ENCODE measurements around the gene CHCHD6.

Gene CHCHD6

GRCh38 chr3:126858887-126859286, 154.8 kb downstream of the CHCHD6 start:
- TF ChIP-seq CTBP1 (IDR thresholded peaks at IDR 0.05; ENCODE audit: borderline replicate concordance) (no peak), SP1 (IDR thresholded peaks at IDR 0.05) (no peak), L3MBTL2 (conservative IDR thresholded peaks at IDR 0.05) (no peak), LEF1 (IDR thresholded peaks at IDR 0.05; ENCODE audit: borderline replicate concordance) (no peak), BHLHE40 (IDR thresholded peaks at IDR 0.05; ENCODE audit: borderline replicate concordance) (no peak), PKNOX1 (IDR thresholded peaks at IDR 0.05) (no peak), FOXK2 (IDR thresholded peaks at IDR 0.05) (no peak), SUZ12 (IDR thresholded peaks at IDR 0.05) (no peak), ARNT (IDR thresholded peaks at IDR 0.05) (no peak), TARDBP (IDR thresholded peaks at IDR 0.05) (no peak), HDGF (IDR thresholded peaks at IDR 0.05; ENCODE audit: borderline replicate concordance) (no peak), ELF4 (IDR thresholded peaks at IDR 0.05) (no peak), FOXM1 (IDR thresholded peaks at IDR 0.05; ENCODE audit: borderline replicate concordance) (no peak), NFRKB (IDR thresholded peaks at IDR 0.05) (no peak), ZNF384 (IDR thresholded peaks at IDR 0.05) (no peak)
- ChIA-PET POLR2A (no interaction called here), CTCF (no interaction called here)
- DNase-seq (ENCODE audit: extremely low spot score): no peak

DNA sequence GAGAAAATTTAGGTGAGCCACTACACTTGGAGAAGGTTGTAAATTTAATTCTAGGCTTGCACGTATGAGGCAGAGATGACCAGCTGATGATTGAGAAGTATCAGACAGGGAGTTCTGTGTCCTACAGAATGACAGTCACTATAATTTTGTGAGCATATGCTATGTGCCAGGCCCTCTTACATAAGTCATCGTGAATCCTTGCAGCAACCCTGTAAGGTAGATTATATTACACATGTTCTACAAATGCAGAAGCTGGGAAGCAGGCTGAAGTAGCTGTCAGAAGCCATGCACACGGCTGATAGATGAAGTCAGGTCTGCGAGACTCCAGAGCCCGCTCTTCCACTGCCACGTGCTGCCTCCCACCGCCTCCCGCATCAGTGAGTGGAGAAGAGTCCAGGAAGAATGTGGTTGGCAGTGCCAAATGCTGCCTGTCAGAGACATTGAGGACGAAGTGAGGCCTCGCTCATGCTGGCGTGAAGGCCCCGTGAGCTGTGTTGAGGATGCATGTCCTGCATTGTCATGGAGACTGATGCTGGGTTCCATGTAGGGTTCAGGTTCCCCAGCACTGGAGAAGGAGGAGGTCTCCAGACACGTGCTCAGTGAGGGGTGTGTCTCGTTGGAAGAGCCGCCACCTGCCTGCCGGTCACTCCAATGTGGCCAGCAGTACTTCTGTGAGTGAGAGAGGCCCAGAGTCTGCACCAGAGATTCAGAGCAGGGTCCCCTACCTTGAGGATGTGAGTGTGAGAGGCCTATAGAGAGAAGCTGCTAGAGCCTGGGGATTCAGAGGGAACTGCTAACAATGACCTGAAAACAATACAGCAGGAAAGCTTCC, 155.6 kb downstream of the CHCHD6 start:
- ChIA-PET POLR2A (no interaction called here), CTCF (interaction anchor here (0.6 kb wide), 1 partner anchor 12 kb away, joined by 3 read pairs; no protein-coding TSS in a partner anchor)
- TF ChIP-seq FOXA1 (IDR thresholded peaks at IDR 0.05) (no peak), FOXM1 (IDR thresholded peaks at IDR 0.05; ENCODE audit: borderline replicate concordance) (no peak), LEF1 (IDR thresholded peaks at IDR 0.05; ENCODE audit: borderline replicate concordance) (no peak), HDGF (IDR thresholded peaks at IDR 0.05; ENCODE audit: borderline replicate concordance) (no peak), ARNT (IDR thresholded peaks at IDR 0.05) (no peak), SP1 (IDR thresholded peaks at IDR 0.05) (no peak), FOXK2 (IDR thresholded peaks at IDR 0.05) (no peak), CTBP1 (IDR thresholded peaks at IDR 0.05; ENCODE audit: borderline replicate concordance) (no peak), ZNF384 (IDR thresholded peaks at IDR 0.05) (no peak), SUZ12 (IDR thresholded peaks at IDR 0.05) (no peak), ELF4 (IDR thresholded peaks at IDR 0.05) (no peak), NFRKB (IDR thresholded peaks at IDR 0.05) (no peak), L3MBTL2 (conservative IDR thresholded peaks at IDR 0.05) (no peak), BHLHE40 (IDR thresholded peaks at IDR 0.05; ENCODE audit: borderline replicate concordance) (no peak), TARDBP (IDR thresholded peaks at IDR 0.05) (no peak), PKNOX1 (IDR thresholded peaks at IDR 0.05) (no peak)
- DNase-seq (ENCODE audit: extremely low spot score): no peak

DNA sequence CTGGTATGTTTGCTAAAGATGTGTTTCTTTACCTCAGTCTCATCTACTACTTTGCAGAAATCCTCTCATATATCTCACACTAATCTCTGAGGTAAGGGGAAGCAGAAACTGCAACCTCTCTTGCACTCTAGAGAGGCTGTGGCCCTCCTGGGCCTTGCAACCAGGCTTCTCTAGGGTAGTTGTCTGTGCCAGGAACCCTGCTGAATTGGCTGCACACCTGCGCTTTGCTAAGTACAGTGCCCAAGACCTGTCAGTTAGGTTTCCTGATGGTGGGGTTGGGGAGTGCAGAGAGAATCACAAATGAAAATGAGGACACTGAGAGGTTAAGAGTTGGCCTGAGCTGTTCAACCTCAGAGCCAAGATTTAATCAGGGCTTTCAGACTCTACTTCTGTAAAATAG, 161.7 kb downstream of the CHCHD6 start:
- TF ChIP-seq LEF1 (IDR thresholded peaks at IDR 0.05; ENCODE audit: borderline replicate concordance) (no peak), FOXK2 (IDR thresholded peaks at IDR 0.05) (no peak), FOXA1 (IDR thresholded peaks at IDR 0.05) (no peak), L3MBTL2 (conservative IDR thresholded peaks at IDR 0.05) (no peak), CTBP1 (IDR thresholded peaks at IDR 0.05; ENCODE audit: borderline replicate concordance) (no peak), SP1 (IDR thresholded peaks at IDR 0.05) (no peak), ARNT (IDR thresholded peaks at IDR 0.05) (no peak), SUZ12 (IDR thresholded peaks at IDR 0.05) (no peak), ELF4 (IDR thresholded peaks at IDR 0.05) (no peak), HDGF (IDR thresholded peaks at IDR 0.05; ENCODE audit: borderline replicate concordance) (no peak), NFRKB (IDR thresholded peaks at IDR 0.05) (no peak), BHLHE40 (IDR thresholded peaks at IDR 0.05; ENCODE audit: borderline replicate concordance) (no peak), ZNF384 (IDR thresholded peaks at IDR 0.05) (no peak), FOXM1 (IDR thresholded peaks at IDR 0.05; ENCODE audit: borderline replicate concordance) (no peak), PKNOX1 (IDR thresholded peaks at IDR 0.05) (no peak), TARDBP (IDR thresholded peaks at IDR 0.05) (no peak)
- DNase-seq (ENCODE audit: extremely low spot score): no peak
- POLR2A ChIA-PET: no interaction called here
- CTCF ChIA-PET: no interaction called here

- ChIA-PET POLR2A (no interaction called here), CTCF (no interaction called here)
- no peak for TF ChIP-seq PKNOX1 (IDR thresholded peaks at IDR 0.05)
- no peak for DNase-seq (ENCODE audit: extremely low spot score)
Observed at GRCh38 chr3:126866175-126866759, 162.2 kb downstream of the CHCHD6 start.

DNA sequence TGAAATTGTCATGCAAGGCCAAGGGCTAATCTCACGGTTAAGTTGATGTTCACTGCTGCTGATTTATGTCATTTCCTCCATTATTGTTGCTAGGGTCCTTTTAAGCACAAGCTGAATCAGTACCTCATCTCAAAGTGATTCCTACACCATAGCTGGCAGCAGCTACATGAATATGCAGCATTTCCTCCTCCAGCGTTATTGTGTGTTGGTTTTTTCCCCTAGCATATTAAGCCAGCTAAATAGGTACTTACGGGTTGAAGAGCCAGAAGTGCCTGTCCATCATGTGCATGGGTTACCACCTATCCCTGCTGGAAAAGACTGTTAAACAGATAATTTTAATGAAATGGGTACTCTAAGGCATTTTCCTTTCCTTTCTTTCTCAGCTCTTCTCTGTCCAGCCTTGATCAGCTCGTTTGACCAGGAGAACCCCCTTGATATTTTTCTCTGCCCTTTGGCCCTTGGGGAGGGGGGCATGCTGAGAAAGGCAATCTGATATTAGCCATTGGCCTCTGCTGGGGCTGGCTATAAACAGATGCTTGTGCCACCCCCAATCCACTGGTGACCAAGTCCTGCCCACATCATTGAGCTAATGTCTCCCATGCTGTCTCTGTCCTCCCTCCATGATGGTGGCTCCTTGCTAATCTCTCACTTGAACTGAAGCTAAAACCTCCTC, 163.3 kb downstream of the CHCHD6 start:
- DNase-seq (ENCODE audit: extremely low spot score): no peak
- TF ChIP-seq SUZ12 (IDR thresholded peaks at IDR 0.05): no peak
- TF ChIP-seq ELF4 (IDR thresholded peaks at IDR 0.05): no peak
- TF ChIP-seq LEF1 (IDR thresholded peaks at IDR 0.05; ENCODE audit: borderline replicate concordance): no peak
- no peak for TF ChIP-seq HDGF (IDR thresholded peaks at IDR 0.05; ENCODE audit: borderline replicate concordance)
- no peak for TF ChIP-seq L3MBTL2 (conservative IDR thresholded peaks at IDR 0.05)
- no peak for TF ChIP-seq FOXK2 (IDR thresholded peaks at IDR 0.05)
- no peak for TF ChIP-seq BHLHE40 (IDR thresholded peaks at IDR 0.05; ENCODE audit: borderline replicate concordance)
- no peak for TF ChIP-seq SP1 (IDR thresholded peaks at IDR 0.05)
- no peak for TF ChIP-seq FOXA1 (IDR thresholded peaks at IDR 0.05)
- no peak for TF ChIP-seq FOXM1 (IDR thresholded peaks at IDR 0.05; ENCODE audit: borderline replicate concordance)
- no peak for TF ChIP-seq ARNT (IDR thresholded peaks at IDR 0.05)
- no peak for TF ChIP-seq ZNF384 (IDR thresholded peaks at IDR 0.05)
- no peak for TF ChIP-seq NFRKB (IDR thresholded peaks at IDR 0.05)
- CTCF ChIA-PET: no interaction called here
- POLR2A ChIA-PET: no interaction called here

All from HEK293T (cell line).